Astrocyte (in vitro differentiated cells and primary cell): ENCODE results near the gene GPATCH3.

Experiments
- EZH2 ChIP-seq: IDR thresholded peaks from 2 replicates; pipeline ENCODE4 v1.6.1; 2012; ENCODE audit warnings: mild to moderate bottlenecking, low read length, inconsistent platforms; ENCODE audit not compliant: insufficient read depth
- TF ChIP-seq, protein P1 (sequence below): IDR thresholded peaks from 2 replicates; pipeline ENCODE4 v1.5.1; 2011; ENCODE audit warnings: low read depth, mild to moderate bottlenecking, inconsistent platforms, low read length, moderate library complexity; ENCODE audit not compliant: insufficient read depth

- TF ChIP-seq, protein P1, sequence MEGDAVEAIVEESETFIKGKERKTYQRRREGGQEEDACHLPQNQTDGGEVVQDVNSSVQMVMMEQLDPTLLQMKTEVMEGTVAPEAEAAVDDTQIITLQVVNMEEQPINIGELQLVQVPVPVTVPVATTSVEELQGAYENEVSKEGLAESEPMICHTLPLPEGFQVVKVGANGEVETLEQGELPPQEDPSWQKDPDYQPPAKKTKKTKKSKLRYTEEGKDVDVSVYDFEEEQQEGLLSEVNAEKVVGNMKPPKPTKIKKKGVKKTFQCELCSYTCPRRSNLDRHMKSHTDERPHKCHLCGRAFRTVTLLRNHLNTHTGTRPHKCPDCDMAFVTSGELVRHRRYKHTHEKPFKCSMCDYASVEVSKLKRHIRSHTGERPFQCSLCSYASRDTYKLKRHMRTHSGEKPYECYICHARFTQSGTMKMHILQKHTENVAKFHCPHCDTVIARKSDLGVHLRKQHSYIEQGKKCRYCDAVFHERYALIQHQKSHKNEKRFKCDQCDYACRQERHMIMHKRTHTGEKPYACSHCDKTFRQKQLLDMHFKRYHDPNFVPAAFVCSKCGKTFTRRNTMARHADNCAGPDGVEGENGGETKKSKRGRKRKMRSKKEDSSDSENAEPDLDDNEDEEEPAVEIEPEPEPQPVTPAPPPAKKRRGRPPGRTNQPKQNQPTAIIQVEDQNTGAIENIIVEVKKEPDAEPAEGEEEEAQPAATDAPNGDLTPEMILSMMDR, result no peak
- no peak for TF ChIP-seq EZH2
Measured at GRCh38 chr1:26882696-26883463, 17.4 kb downstream of the GPATCH3 start.
